ENCODE results near the gene TOGARAM2.

GRCh38 chr2:28970464-28971160 is 10.5 kb upstream of the TOGARAM2 start:
- no peak for TF ChIP-seq SP1 (IDR thresholded peaks at IDR 0.05)
- TF ChIP-seq CTBP1 (IDR thresholded peaks at IDR 0.05; ENCODE audit: borderline replicate concordance) = no peak
- no peak for TF ChIP-seq FOXK2 (IDR thresholded peaks at IDR 0.05)
- no peak for TF ChIP-seq FOXM1 (IDR thresholded peaks at IDR 0.05; ENCODE audit: borderline replicate concordance)
- no peak for TF ChIP-seq LEF1 (IDR thresholded peaks at IDR 0.05; ENCODE audit: borderline replicate concordance)
- TF ChIP-seq NFRKB (IDR thresholded peaks at IDR 0.05) = no peak
- no peak for TF ChIP-seq HDGF (IDR thresholded peaks at IDR 0.05; ENCODE audit: borderline replicate concordance)
- no peak for TF ChIP-seq SUZ12 (IDR thresholded peaks at IDR 0.05)
- TF ChIP-seq ZNF384 (IDR thresholded peaks at IDR 0.05) = no peak
- TF ChIP-seq TARDBP (IDR thresholded peaks at IDR 0.05) = no peak

Data from HEK293T (cell line).